ENCODE results near the gene RABL6.
"Not testable (repeated sequence)": the region's sequence is repeated elsewhere in the genome, so short reads cannot be mapped to it uniquely, and the experiment has no call there.

The RABL6 gene

GRCh38 chr9:136823136-136824046 lies 15.6 kb downstream of the RABL6 start:
- no peak for DNase-seq

DNA sequence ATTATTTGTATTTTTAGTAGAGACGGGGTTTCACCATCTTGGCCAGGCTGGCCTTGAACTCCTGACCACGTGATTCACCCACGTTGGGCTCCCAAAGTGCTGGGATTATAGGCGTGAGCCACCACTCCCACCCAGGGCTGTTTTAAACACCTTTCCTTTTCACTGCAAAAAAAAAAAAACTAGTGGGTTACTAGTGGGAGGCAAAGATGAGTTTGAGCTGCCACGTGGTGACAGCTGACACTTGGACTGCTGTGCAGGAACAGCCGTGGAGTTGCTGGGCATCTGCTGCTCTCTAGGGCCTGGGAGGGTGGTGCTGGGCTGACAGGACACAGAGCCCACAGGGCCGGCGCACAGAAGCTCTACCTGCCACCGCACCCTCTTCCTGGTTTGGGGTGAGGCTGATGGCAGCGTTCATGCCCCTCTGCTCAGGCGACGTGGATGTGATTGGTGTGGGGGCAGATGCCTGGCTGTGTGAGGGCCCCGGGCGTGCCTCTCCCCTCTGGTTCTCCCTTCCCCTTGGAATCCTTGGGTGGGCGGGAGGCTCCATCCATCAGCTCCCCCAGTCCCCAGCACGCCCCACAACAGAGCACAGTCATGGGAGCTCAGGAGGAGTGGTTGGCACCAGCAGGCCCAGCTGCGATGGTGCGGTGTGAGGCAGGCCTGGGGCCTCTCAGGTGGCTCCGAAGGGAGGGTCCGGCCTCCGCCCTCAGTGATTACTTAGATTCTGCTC lies 16.9 kb downstream of the RABL6 start:
- DNase-seq, result no peak

DNA sequence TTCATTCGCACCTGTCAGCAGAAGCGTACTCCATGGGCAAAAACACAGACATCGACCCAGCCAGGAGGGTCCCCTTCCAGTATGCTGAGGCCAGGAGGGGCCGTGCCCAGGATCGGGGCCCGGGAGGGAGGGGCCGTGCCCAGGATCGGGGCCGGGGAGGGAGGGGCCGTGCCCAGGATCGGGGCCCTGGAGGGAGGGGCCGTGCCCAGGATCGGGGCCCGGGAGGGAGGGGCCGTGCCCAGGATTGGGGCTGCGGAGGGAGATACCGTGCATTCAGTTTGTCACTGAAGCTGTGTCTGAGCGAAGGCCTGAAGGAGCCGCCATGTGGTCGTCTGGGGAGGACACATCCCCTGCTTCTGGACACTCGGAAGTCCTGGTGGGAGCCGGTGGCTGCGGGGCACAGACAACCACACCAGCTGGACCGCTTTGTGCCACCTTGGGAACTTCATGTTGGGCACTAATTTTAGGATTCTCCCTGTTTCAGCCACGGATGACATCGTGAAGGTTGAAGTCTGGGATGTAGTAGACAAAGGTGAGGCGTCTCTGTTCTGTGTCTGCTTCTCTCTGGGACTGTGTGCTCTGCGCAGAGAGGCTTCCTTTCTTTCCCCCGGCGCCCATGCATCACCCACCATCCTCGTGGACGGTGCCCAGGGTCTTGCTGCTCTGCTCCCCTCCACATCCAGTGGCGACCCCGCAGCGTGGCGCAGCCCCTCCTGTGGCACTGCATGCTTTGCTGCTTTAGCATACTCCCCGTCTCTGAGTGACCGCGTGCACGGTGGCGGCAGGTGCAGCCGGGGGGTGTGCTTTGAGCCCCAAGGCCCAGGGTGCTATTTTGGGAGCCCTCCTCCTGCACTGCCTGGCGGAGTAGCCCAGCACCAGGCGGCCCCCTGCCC lies 17.8 kb downstream of the RABL6 start:
- no peak for DNase-seq

- DNase-seq, result no peak
These were observed 18.4 kb downstream of the RABL6 start for GRCh38 chr9:136826188-136826541.

GRCh38 chr9:136826703-136827582 lies 19.2 kb downstream of the RABL6 start:
- no peak for DNase-seq

- no peak for DNase-seq
These were observed 20.2 kb downstream of the RABL6 start for GRCh38 chr9:136827794-136828473.

DNA sequence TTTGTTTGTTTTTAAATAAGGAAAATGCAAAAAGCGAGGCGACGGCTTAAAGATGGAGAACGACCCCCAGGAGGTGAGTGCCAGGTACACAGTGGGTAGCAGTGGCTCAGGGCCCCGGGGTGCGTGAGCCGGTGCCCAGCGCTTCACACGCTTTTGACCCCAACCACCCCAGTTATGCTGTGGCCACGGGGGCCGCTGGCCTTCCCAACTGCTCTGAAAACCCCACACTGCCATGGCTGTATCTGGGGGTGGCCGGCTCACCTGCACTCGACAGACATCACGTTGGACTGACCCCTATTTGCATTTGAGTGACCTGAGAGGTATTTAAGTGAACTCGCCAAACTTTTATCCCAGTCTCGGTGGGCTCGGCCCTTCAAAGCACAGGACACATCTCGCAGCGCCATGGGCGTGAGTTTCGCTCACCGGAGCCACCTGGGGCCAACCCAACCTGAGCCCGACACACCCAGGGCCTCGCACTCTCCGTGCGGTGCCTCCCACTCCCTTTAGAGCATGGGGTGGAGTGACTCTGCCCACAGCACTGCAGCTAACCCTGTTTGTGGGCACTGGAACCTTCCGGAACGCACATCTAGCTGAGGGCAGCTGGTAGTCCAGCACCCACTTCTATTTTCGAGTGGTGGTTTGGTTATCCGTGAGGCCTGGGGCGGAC lies 20.9 kb downstream of the RABL6 start:
- DNase-seq, result no peak

DNA sequence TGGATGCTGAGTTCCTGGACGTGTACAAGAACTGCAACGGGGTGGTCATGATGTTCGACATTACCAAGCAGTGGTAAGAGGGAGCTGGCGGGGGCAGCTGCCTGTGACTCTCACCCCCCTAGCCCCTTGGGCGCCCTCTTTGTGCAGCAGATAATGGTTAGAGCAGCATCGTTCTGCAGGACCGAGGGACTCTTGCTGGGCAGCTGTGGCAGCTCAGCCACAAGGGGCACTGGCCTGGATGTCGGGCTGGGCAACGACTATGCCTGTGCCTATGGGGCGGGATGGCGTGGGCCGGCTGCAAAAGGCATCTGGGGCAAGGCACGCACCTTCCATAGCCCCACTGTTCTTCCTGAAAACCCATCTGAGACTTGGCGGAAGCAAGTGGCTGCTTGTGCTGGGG lies 21.7 kb downstream of the RABL6 start:
- DNase-seq, result no peak

- no peak for DNase-seq
These were observed 22.5 kb downstream of the RABL6 start for GRCh38 chr9:136829981-136830885.

DNA sequence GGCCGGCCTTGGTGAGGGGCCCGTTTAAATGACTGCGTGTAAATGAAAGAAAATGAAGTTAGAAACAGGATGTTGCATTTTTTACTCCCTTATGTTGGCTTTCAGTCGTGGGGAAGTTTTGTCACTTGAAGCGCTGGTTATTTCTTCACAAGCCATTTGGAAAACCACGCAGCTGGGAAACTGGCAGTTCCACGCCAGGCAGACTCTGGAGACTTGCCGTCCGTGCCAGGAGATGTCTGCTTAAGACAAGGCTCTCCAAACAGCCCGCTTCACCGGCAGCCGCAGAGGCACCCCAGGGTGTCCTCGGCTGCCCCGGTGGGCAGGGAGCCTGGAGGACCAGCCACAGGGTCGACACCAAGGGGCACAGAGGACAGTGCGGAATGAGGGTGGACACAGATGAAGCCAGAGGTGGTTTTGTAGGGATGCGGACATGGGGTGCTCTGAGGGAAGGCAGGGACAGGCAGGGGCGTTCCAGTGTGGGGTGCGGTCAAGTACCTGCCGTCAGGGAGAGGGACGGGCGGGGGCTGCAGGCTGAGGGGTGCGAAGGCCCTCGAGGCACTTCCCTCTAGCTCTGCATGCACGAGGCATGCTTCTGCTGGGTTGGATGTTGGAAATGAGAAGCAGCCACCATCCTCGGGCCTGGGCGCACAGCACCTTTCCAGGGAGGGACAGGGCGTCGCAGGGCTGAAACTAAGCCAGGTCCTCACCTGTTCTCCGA lies 23.4 kb downstream of the RABL6 start:
- no peak for DNase-seq

GRCh38 chr9:136831720-136832104 lies 24.0 kb downstream of the RABL6 start:
- DNase-seq, result no peak

DNA sequence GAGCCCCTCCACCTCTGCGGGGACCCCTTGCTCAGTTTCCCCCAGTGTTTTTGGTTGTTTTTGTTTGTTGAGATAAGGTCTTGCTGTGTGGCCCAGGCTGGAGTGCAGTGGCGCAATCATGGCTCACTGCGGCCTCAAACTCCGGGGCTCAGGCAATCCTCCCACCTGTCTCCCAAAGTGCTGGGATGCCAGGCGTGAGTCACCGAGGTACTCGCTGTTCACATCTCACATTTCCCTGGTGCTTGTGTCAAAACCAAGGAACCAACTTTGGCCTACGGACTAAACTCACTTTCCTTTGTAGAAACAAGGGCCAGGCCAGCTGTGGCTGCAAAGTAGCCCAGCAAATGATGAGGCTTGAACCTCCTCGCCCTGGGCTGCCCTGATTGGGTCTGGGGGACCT lies 24.8 kb downstream of the RABL6 start:
- DNase-seq, result no peak

- not testable (repeated sequence) for DNase-seq
These were observed 25.8 kb downstream of the RABL6 start for GRCh38 chr9:136833381-136834048.

GRCh38 chr9:136835162-136835931 lies 27.6 kb downstream of the RABL6 start:
- no peak for DNase-seq

DNA sequence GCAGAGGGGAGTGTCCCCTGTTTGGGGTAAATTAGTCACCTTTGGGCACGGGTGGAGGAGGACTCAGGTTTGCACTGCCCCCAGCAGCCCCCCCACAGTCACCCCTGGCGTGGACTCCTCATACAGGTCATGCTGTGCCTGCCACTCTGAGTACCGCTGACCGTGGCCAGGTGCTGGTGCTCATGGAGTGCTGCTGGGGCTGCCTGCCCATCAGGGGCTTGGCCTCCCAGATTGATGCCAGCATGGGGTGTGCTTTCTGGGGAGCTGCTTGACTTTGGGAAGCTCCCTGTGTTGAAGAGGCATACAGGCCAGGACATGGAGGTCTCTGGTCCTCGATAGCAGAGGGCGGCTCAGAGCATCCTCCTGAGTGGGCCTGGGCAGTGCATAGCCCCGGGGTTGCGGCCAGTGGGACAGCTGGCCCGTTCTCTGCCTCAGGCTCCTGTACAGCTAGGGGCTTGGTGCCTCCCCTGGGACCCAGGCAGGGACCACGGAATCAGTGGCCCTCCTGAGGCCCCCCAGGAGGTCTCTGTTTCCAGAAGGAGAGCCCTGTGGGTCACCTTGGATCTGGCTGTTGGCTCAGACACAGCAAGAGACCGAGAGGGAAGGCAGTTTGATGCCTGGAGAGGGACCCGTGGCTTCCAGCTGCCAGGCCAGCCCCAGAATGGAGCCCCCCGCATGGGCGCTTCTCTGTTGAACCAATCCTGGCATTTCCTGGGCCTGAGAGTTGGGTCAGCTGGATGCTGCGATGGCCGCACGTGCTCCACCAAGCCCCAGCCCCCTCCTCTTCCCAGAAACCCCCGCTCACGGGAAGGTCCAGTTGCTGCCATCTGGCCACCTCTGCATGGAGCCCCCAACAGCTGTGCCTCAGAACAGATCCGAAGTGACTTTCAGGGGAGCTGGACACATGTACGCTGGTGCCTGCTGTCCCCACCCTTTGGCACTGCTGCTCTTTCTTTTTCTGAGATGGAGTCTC lies 28.5 kb downstream of the RABL6 start:
- DNase-seq, result no peak

GRCh38 chr9:136837146-136837855 lies 29.6 kb downstream of the RABL6 start:
- DNase-seq, result no peak

Measured in Kasumi-1 (cell line).